ENCODE data around the gene DDIT4. TPM values are rescaled to one million over a fixed set of nuclear protein-coding genes. Genes with fewer than 3 reads are reported as not detected.

Gene DDIT4
- total and polyA plus RNA-seq, 9 of the 15 experiments (the other 6 are each of a cell fraction or from before 2014, with no cell fraction given): 8.2 to 675 (median 159) TPM

GRCh38 chr10:72272689-72273409 is 875 bp upstream of the DDIT4 start (continued):
- TF ChIP-seq ATF2 (CRISPR knock-in tag; IDR thresholded peaks at IDR 0.05) (no peak), ZNF79 (CRISPR knock-in tag; IDR thresholded peaks at IDR 0.05; ENCODE audit: low read depth) (no peak), POLR2AphosphoS5 (IDR thresholded peaks at IDR 0.05; ENCODE audit: control insufficient read depth, insufficient read depth, low read depth, low read length) (peak; percentile 91), ZNF175 (CRISPR knock-in tag; IDR thresholded peaks at IDR 0.05; ENCODE audit: low read depth) (peak; percentile 82; the same call in 1 of the 2 replicates), IRF2 (CRISPR knock-in tag; IDR thresholded peaks at IDR 0.05) (no peak), ZNF717 (CRISPR knock-in tag; IDR thresholded peaks at IDR 0.05) (peak; percentile 90; the same call in 1 of the 2 replicates), POLR3G (IDR thresholded peaks at IDR 0.05; ENCODE audit: extremely low read depth, insufficient read length, insufficient replicate concordance) (no peak), GABPB1 (CRISPR knock-in tag; IDR thresholded peaks at IDR 0.05) (peak; percentile 88), MXI1 (IDR thresholded peaks at IDR 0.05; ENCODE audit: low read depth, low read length) (no peak), BRF2 (IDR thresholded peaks at IDR 0.05; ENCODE audit: borderline replicate concordance, insufficient read depth, insufficient read length) (no peak), PBX2 (CRISPR knock-in tag; IDR thresholded peaks at IDR 0.05; ENCODE audit: low read depth) (no peak), PBX2 (tag; conservative IDR thresholded peaks at IDR 0.05; ENCODE audit: low read depth) (no peak; the same call in 1 of the 2 replicates), CHD1 (IDR thresholded peaks at IDR 0.05; ENCODE audit: low read length) (peak; percentile 99), RFX1 (IDR thresholded peaks at IDR 0.05) (no peak), STAT5A (IDR thresholded peaks at IDR 0.05; ENCODE audit: borderline replicate concordance, low read length) (peak; percentile 89), MYNN (IDR thresholded peaks at IDR 0.05) (peak; percentile 87), MYNN (CRISPR knock-in tag; IDR thresholded peaks at IDR 0.05) (no peak), MITF (IDR thresholded peaks at IDR 0.05) (peak; percentile 63), HOMEZ (CRISPR knock-in tag; IDR thresholded peaks at IDR 0.05) (no peak; the same call in 1 of the 2 replicates), ZNF165 (CRISPR knock-in tag; IDR thresholded peaks at IDR 0.05; ENCODE audit: borderline replicate concordance) (no peak), SRSF7 (optimal IDR thresholded peaks at IDR 0.05; ENCODE audit: low read depth, low read length) (no peak)
